ENCODE measurements around the gene ICAM4.
"Not testable (repeated sequence)": the region's sequence is repeated elsewhere in the genome, so short reads cannot be mapped to it uniquely, and the experiment has no call there.

Gene ICAM4

GRCh38 chr19:10286803-10287737 lies at the start of gene ICAM4:
Gene ICAM4, plus strand, starts transcription at chr19:10286955. Its CDS starts 58 bp downstream, at chr19:10287013.
- no peak for DNase-seq (ENCODE audit: low spot score)

GRCh38 chr19:10237702-10238101 lies 49.1 kb upstream of the ICAM4 start:
- DNase-seq (ENCODE audit: low spot score) = no peak

GRCh38 chr19:10238172-10238783 lies 48.5 kb upstream of the ICAM4 start:
- no peak for DNase-seq (ENCODE audit: low spot score)

- not testable (repeated sequence) for DNase-seq (ENCODE audit: low spot score)
Measured at GRCh38 chr19:10241826-10242449, 44.8 kb upstream of the ICAM4 start.

GRCh38 chr19:10243606-10244005 lies 43.1 kb upstream of the ICAM4 start:
- no peak for DNase-seq (ENCODE audit: low spot score)

- no peak for DNase-seq (ENCODE audit: low spot score)
Measured at GRCh38 chr19:10245189-10245939, 41.4 kb upstream of the ICAM4 start.

- no peak for DNase-seq (ENCODE audit: low spot score)
Measured at GRCh38 chr19:10246511-10246910, 40.2 kb upstream of the ICAM4 start.

- peak; percentile 97 for DNase-seq (ENCODE audit: low spot score)
Measured at GRCh38 chr19:10251792-10252694, 34.7 kb upstream of the ICAM4 start, which contains the start of gene MRPL4. Gene MRPL4, plus strand, starts transcription at chr19:10252214. Its CDS starts 40 bp downstream, at chr19:10252254.

- no peak for DNase-seq (ENCODE audit: low spot score)
Measured at GRCh38 chr19:10252707-10253106, 34.0 kb upstream of the ICAM4 start.

GRCh38 chr19:10254244-10254643 lies 32.5 kb upstream of the ICAM4 start:
- no peak for DNase-seq (ENCODE audit: low spot score)

GRCh38 chr19:10255358-10255757 lies 31.4 kb upstream of the ICAM4 start:
- no peak for DNase-seq (ENCODE audit: low spot score)

- no peak for DNase-seq (ENCODE audit: low spot score)
Measured at GRCh38 chr19:10256551-10256950, 30.2 kb upstream of the ICAM4 start.

GRCh38 chr19:10256970-10257615 lies 29.7 kb upstream of the ICAM4 start:
- DNase-seq (ENCODE audit: low spot score) = no peak

- DNase-seq (ENCODE audit: low spot score) = no peak
Measured at GRCh38 chr19:10258080-10258710, 28.6 kb upstream of the ICAM4 start.

- DNase-seq (ENCODE audit: low spot score) = peak; percentile 84
Measured at GRCh38 chr19:10259162-10259905, 27.4 kb upstream of the ICAM4 start.

GRCh38 chr19:10260141-10260584 lies 26.6 kb upstream of the ICAM4 start:
- DNase-seq (ENCODE audit: low spot score) = peak; percentile 10

- no peak for DNase-seq (ENCODE audit: low spot score)
Measured at GRCh38 chr19:10262771-10263170, 24.0 kb upstream of the ICAM4 start.

- no peak for DNase-seq (ENCODE audit: low spot score)
Measured at GRCh38 chr19:10266706-10267105, 20.0 kb upstream of the ICAM4 start.

- no peak for DNase-seq (ENCODE audit: low spot score)
Measured at GRCh38 chr19:10268071-10268470, 18.7 kb upstream of the ICAM4 start.

Data from CD4-positive, alpha-beta T cell treated with Interleukin-6 at 100 ng/mL for 8 hours (primary cell).